HG03139 (cell line): ENCODE results near the gene PDE1C.
"Not testable (repeated sequence)": the region's sequence is repeated elsewhere in the genome, so short reads cannot be mapped to it uniquely, and the experiment has no call there.

ENCODE experiments used
- ATAC-seq: cut with Tn5 transposase; IDR thresholded peaks from one replicate; pipeline ENCODE4 v1.9.1; 2021; ENCODE audit not compliant: unreplicated experiment

The PDE1C gene

GRCh38 chr7:31858055-31858454, 212.2 kb downstream of the PDE1C start:
- ATAC-seq: no peak

GRCh38 chr7:31857172-31857571, 213.0 kb downstream of the PDE1C start:
- no peak for ATAC-seq

GRCh38 chr7:31856337-31856736, 213.9 kb downstream of the PDE1C start:
- no peak for ATAC-seq

- ATAC-seq: no peak
Observed at GRCh38 chr7:31855530-31855929, 214.7 kb downstream of the PDE1C start.

- no peak for ATAC-seq
Observed at GRCh38 chr7:31853380-31853779, 216.8 kb downstream of the PDE1C start.

- no peak for ATAC-seq
Observed at GRCh38 chr7:31852462-31852861, 217.7 kb downstream of the PDE1C start.

- ATAC-seq: no peak
Observed at GRCh38 chr7:31851119-31851518, 219.1 kb downstream of the PDE1C start.

GRCh38 chr7:31850601-31851000, 219.6 kb downstream of the PDE1C start:
- ATAC-seq: no peak

- ATAC-seq: no peak
Observed at GRCh38 chr7:31850066-31850465, 220.1 kb downstream of the PDE1C start.

- no peak for ATAC-seq
Observed at GRCh38 chr7:31835471-31835870, 234.7 kb downstream of the PDE1C start.

- ATAC-seq: not testable (repeated sequence)
Observed at GRCh38 chr7:31833625-31834024, 236.6 kb downstream of the PDE1C start.

- ATAC-seq: no peak
Observed at GRCh38 chr7:31828520-31828919, 241.7 kb downstream of the PDE1C start.

- no peak for ATAC-seq
Observed at GRCh38 chr7:31825576-31825975, 244.6 kb downstream of the PDE1C start.

- ATAC-seq: no peak
Observed at GRCh38 chr7:31819031-31819430, 251.2 kb downstream of the PDE1C start.

- no peak for ATAC-seq
Observed at GRCh38 chr7:31816810-31817209, 253.4 kb downstream of the PDE1C start.

- no peak for ATAC-seq
Observed at GRCh38 chr7:31815796-31816195, 254.4 kb downstream of the PDE1C start.

GRCh38 chr7:31814187-31814586, 256.0 kb downstream of the PDE1C start:
- ATAC-seq: no peak

GRCh38 chr7:31811650-31812461, 258.4 kb downstream of the PDE1C start:
- peak; percentile 63 for ATAC-seq

GRCh38 chr7:31805209-31805818, 264.9 kb downstream of the PDE1C start:
- no peak for ATAC-seq

- no peak for ATAC-seq
Observed at GRCh38 chr7:31796375-31796774, 273.8 kb downstream of the PDE1C start.

- ATAC-seq: no peak
Observed at GRCh38 chr7:31794851-31795344, 275.3 kb downstream of the PDE1C start.

GRCh38 chr7:31791881-31792280, 278.3 kb downstream of the PDE1C start:
- no peak for ATAC-seq
